ENCODE data around the gene GATA1.
A peak's percentile ranks its signal among the peaks of the same experiment; 100 is the strongest.

GATA1 gene

GRCh38 chrX:48802905-48803200, 16.5 kb downstream of the GATA1 start:
- Histone ChIP-seq H3K27ac (ENCODE audit: low read length) (peak overlapping the region; percentile 96; the same call in 1 of the 2 replicates), H4K20me1 (ENCODE audit: insufficient read depth, low read length) (no peaks in the 10 kb centered on the region), H3K9me2 (replicated peaks; ENCODE audit: insufficient read depth, low read length) (no peaks in the 10 kb centered on the region), H3K4me3 (ENCODE audit: low read length) (peak overlapping the region; percentile 82), H3F3A (ENCODE audit: insufficient read depth, low read length) (no peaks in the 10 kb centered on the region), H3K9me3 (replicated peaks; ENCODE audit: insufficient read depth, low read length) (no peaks in the 10 kb centered on the region), H3K4me2 (ENCODE audit: low read depth, low read length) (peak overlapping the region; percentile 65; the same call in 1 of the 2 replicates), H3K4me1 (ENCODE audit: low read length) (peaks cover 9% of the 10 kb centered on the region; the same call in 1 of the 2 replicates), H3K27me3 (replicated peaks; ENCODE audit: insufficient read depth, low read length) (no peaks in the 10 kb centered on the region), H2AFZ (ENCODE audit: low read length) (no peak overlapping the region), H3K79me2 (ENCODE audit: low read length) (no peaks in the 10 kb centered on the region; the same call in 1 of the 2 replicates), H3K36me3 (replicated peaks; ENCODE audit: insufficient read depth, low read length) (no peaks in the 10 kb centered on the region), H3K9ac (ENCODE audit: low read length) (peak overlapping the region; percentile 92; the same call in 1 of the 2 replicates)
- no peak for DNase-seq
- TF ChIP-seq CTCF (IDR thresholded peaks at IDR 0.05; ENCODE audit: low read length) (no peak), EZH2 (optimal IDR thresholded peaks at IDR 0.05; ENCODE audit: low read depth, low read length) (no peak), EZH2phosphoT487 (IDR thresholded peaks at IDR 0.05; ENCODE audit: low read length) (no peak)

- H3K9ac ChIP-seq (ENCODE audit: low read length) = no peak overlapping the region
- no peak for DNase-seq
Observed at GRCh38 chrX:48806081-48806480, 19.7 kb downstream of the GATA1 start.

GRCh38 chrX:48813644-48814043, 27.3 kb downstream of the GATA1 start:
- Histone ChIP-seq H3K9me3 (replicated peaks; ENCODE audit: insufficient read depth, low read length) (no peaks in the 10 kb centered on the region), H3K4me3 (ENCODE audit: low read length) (no peak overlapping the region), H3K27ac (ENCODE audit: low read length) (no peak overlapping the region), H3K27me3 (replicated peaks; ENCODE audit: insufficient read depth, low read length) (no peaks in the 10 kb centered on the region), H3K4me1 (ENCODE audit: low read length) (no peaks in the 10 kb centered on the region), H3K9ac (ENCODE audit: low read length) (no peak overlapping the region), H3K79me2 (ENCODE audit: low read length) (no peaks in the 10 kb centered on the region), H2AFZ (ENCODE audit: low read length) (no peak overlapping the region), H3K4me2 (ENCODE audit: low read depth, low read length) (no peak overlapping the region), H3K9me2 (replicated peaks; ENCODE audit: insufficient read depth, low read length) (no peaks in the 10 kb centered on the region), H4K20me1 (ENCODE audit: insufficient read depth, low read length) (no peaks in the 10 kb centered on the region), H3K36me3 (replicated peaks; ENCODE audit: insufficient read depth, low read length) (no peaks in the 10 kb centered on the region), H3F3A (ENCODE audit: insufficient read depth, low read length) (no peaks in the 10 kb centered on the region)
- DNase-seq = no peak
- no peak for TF ChIP-seq EZH2 (optimal IDR thresholded peaks at IDR 0.05; ENCODE audit: low read depth, low read length)
- TF ChIP-seq EZH2phosphoT487 (IDR thresholded peaks at IDR 0.05; ENCODE audit: low read length) = no peak
- no peak for TF ChIP-seq CTCF (IDR thresholded peaks at IDR 0.05; ENCODE audit: low read length)

More at GRCh38 chrX:48806081-48806480, 19.7 kb downstream of the GATA1 start:
- H3K79me2 ChIP-seq (ENCODE audit: low read length) = no peaks in the 10 kb centered on the region; the same call in 1 of the 2 replicates
- no peak overlapping the region for H3K27ac ChIP-seq (ENCODE audit: low read length)
- H3K4me2 ChIP-seq (ENCODE audit: low read depth, low read length) = no peak overlapping the region
- no peak overlapping the region for H3K4me3 ChIP-seq (ENCODE audit: low read length)
- H3K4me1 ChIP-seq (ENCODE audit: low read length) = 0 out of 2 replicates have a peak, but pooled peaks cover 5% of the 10 kb centered on the region
- no peaks in the 10 kb centered on the region for H3K27me3 ChIP-seq (replicated peaks; ENCODE audit: insufficient read depth, low read length)
- H3K9me3 ChIP-seq (replicated peaks; ENCODE audit: insufficient read depth, low read length) = no peaks in the 10 kb centered on the region
- no peaks in the 10 kb centered on the region for H3K36me3 ChIP-seq (replicated peaks; ENCODE audit: insufficient read depth, low read length)
- H3K9me2 ChIP-seq (replicated peaks; ENCODE audit: insufficient read depth, low read length) = no peaks in the 10 kb centered on the region
- H2AFZ ChIP-seq (ENCODE audit: low read length) = no peak overlapping the region
- H3F3A ChIP-seq (ENCODE audit: insufficient read depth, low read length) = no peaks in the 10 kb centered on the region
- TF ChIP-seq EZH2phosphoT487 (IDR thresholded peaks at IDR 0.05; ENCODE audit: low read length) (no peak), CTCF (IDR thresholded peaks at IDR 0.05; ENCODE audit: low read length) (0 out of 2 replicates have a peak, but pooled peaks have one; percentile 4), EZH2 (optimal IDR thresholded peaks at IDR 0.05; ENCODE audit: low read depth, low read length) (no peak)
- no peaks in the 10 kb centered on the region for H4K20me1 ChIP-seq (ENCODE audit: insufficient read depth, low read length)
